ENCODE data around the gene GPX3.
A peak's percentile ranks its signal among the peaks of the same experiment; 100 is the strongest.

The GPX3 gene, protein sequence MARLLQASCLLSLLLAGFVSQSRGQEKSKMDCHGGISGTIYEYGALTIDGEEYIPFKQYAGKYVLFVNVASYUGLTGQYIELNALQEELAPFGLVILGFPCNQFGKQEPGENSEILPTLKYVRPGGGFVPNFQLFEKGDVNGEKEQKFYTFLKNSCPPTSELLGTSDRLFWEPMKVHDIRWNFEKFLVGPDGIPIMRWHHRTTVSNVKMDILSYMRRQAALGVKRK

DNA sequence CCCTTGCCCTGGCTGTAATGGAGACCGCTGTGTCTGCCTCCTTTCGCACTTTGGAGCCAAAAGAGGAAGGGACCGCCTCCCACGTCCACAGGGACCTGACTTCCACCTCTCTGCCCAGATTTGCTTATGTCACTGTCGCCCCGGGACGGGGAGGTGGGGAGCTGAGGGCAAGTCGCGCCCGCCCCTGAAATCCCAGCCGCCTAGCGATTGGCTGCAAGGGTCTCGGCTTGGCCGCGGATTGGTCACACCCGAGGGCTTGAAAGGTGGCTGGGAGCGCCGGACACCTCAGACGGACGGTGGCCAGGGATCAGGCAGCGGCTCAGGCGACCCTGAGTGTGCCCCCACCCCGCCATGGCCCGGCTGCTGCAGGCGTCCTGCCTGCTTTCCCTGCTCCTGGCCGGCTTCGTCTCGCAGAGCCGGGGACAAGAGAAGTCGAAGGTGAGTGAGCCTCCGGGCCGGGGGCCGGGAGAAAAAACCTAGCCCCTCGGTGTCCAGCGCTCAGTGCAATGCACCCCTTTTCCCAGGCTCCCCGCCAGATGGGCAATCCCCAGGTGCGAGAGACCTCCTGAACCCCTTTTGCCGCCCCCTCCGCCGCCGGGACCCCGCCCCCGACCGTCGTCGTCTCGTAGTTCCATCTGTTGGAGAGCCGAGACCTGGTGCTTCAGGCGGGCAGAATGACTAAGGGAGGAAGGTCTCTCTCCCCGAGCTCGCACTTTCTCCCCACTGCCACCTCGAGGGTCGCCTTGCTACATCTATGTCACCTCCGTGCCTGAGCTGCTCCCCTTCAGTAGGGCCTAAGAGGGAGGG, at the start of gene GPX3:
GPX3 (plus strand) TSS at position 288 of the 807 bp plus-strand sequence; CDS start at position 352, 64 bp downstream.
- DNase-seq, result peak; percentile 45

DNA sequence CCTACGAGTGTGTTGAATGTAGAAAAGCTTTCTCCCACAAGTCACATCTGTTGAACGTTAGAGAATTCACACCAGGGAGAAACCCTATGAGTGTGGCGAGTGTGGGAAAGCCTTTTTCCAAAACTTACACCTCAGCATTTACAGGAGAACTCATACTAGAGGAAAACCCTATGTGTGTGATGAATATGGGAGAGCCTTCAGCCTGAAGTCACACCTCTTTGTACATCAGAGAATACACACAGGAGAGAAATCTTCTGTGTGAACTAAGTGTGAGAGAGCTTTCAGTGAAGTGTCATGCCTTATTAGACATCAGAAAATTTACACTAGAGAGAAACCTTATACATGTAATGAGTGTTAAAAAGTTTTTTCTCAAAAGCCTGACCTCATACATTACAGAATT, 41.8 kb upstream of the GPX3 start:
- no peak for DNase-seq

DNA sequence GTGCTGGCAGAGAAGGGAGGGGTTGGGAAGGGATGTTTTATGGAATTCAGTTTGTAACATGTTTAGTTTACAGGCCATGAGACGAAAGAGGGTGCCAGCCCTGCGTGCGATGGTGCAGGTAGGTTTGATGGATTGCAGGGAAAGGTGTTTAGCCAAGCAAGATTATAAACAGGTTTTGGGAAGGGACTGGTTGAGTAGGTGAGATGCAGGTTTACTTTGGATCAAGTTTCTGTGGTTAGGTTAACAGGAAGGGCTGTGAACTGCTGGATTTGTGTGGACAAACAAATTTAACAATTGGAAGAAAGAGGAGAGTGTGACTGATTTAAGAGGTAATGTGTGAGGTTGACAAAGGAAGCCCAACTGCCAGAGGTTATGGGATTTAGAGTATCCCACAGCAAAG, 32.6 kb upstream of the GPX3 start:
- DNase-seq, result no peak

DNA sequence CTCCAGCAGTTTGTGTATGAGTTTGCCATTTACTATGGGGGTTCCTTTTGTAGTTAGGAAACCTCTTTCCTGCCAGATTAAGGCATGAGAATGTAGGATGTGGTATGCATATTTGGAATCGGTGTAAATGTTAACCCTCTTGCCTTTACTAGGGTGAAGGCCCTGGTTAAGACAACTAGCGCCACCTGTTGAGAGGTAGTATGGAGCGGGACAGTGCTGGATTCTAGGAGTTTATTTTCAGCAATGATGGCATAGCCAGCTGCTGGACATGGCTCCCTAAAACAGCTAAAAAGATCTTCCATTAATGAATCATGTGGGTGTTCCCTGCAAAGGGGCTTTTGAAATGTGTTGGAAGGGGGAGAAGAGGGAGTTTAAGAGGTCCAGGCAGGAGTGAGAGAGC, 30.7 kb upstream of the GPX3 start:
- DNase-seq, result no peak

DNA sequence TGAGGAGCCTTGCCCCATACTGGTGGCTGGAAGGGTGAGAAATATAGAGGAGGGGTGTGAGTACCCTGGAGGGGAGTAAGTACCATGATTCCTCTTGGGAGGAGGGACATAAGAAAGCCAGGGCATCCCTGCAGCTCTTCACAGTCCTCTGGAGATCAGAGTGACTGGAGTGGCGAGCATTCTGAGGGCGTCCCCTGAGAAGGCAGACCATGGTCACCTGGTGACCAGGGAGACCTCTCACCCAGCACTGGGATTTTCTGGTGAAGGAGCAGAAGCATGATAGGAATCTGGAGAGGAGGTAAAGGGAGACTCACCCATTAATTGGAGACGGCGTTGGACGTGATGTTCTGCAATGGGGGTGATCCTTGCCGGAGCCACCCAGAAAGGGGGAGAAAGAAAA, 27.7 kb upstream of the GPX3 start:
- no peak for DNase-seq

DNA sequence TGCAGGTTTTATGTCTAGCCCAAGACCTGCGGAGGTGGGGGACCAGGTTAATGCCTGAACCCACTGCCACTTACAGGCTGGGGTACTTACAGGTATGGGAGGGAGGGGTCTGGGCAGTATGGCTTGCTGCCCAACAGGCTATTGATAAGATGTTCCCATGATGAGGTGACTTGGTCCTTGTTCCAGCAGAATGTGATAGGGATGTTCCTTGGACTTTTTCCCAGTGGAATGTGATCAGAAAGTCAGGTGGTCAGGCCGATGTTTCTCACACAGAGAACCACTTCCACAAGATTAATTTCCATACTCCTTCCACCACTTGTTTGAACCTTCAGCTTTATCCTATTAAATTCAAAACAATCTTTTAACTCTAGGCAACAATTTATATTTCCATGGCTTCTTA, 27.0 kb upstream of the GPX3 start:
- DNase-seq, result no peak

DNA sequence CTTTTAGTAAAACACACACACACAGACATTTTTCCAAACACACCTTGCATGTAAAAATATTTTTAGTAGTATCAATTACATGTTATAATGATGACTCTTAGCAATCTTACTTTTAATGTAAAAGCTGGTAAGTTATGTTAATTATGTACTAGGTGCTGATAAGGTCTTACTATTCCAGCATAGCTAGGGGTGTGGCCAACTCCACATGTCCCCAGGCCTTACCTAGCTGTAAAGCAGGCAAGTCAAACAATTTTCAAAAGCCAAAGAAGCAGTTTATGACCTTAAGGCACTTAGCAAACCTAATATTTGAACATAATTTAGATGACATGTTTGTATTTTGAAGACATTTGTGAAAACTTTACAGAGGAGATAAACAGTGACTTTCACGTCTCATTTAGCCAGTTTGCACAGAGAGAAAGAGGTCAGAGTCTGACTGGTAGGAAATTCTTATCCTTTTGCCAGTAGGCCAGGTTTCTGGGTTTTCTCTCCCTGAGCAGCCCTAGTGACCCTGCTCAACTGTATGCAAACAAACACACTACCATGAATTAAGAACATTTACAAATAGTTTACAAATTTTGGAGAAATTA, 26.5 kb upstream of the GPX3 start:
- no peak for DNase-seq

DNA sequence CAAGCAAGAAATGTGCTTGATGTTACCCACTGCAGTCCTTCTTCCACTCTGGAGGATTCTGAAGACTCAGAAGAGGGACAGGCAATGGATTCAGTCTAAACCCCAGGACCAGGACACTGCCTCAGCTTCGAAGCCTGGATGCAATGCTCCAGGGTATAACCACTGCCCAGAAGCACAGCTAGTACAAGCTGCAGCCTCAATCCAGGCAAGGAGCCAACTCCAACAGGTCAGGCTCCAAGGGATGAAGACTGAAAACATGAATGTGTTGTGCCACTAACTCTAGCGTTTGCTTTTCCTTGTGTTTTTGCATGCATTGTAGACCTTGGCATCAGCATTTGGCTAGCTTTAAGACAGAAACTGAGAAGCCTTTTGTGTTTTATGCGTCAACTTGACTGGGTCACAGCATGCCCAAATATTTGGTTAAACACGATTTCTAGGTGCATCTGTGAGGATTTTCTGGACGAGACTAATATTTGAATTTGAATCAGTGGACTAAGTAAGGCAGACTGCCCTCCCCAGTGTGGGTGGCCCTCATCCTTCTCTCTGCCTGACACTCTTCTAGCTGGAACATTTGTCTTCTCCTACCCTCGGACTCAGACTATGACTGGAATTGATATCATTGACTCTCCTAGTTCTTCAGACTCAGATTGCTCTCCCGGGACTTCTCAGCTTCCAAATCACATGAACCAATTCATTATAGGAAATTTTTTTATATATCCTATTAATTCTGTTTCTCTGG, 20.5 kb upstream of the GPX3 start:
- no peak for DNase-seq

DNA sequence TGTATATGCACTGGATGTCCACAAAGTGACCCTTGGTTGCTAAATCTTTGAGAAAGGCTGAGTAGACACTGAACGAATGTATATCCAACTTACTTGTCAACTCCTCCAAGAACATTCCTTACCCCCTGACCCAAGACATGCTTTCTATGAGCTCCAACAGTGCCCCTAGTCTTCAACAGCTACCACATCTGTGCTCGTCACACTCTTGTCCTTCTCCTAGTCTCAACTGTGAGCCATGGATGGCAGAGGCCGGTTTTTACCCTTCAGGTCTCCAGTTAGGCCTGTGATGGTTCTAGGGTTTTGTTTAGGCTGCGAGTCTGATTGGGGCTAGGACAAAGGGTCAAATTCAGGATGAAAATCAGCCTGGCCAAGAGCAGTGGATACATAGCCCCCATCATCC, 19.0 kb upstream of the GPX3 start:
- DNase-seq, result no peak

DNA sequence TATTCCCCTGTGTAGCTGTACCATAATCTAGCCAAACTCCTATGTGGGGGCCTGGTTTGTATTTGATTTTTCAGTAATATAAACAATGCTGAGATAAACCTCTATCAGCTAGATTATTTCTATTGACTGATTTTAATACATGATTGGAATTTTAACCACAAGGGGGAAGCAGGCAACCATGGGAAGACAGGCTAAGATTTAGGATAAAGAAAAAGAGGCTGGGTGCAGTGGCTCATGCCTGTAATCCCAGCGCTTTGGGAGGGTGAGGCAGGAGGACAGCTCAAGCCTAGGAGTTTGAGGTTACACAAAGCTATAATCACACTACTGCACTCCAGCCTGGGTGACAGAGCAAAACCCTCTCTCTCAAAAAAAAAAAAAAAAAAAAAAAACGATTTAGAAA, 18.1 kb upstream of the GPX3 start:
- no peak for DNase-seq

DNA sequence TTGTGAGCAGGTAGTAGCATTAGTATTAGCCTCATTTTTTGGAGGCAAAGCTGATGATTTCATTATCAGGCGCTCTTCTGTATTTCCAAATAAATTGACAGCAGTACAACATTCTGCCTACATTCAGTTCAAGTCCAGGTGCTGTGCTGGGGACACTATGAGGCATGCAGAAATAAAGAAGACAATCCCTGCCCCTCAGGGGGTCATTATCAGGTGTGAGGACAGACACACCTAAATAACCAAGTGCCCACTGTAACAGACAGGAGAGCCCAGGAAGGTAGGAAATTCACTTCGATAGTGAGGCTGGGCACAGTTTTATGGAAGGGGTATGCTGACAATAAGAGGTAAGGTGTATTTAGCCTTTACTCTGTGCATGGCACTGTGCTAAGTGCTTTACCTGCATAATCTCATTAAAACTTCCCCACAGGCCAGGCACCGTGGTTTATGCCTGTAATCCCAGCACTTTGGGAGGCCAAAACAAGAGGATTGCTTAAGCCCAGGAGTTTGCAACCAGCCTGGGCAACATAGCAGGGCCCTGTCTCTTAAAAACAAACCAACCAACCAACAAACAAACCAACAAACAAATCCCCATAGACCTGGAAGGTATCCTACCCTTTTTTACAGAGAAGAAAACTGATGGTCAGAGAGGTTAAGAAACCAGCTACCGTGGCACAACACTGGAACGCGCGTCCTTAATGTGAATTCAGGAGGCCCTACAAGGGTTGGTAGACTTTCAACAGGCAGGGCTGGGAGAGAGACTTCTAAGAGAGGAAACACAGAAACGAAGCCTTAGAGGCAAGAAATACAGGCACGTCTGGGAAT, 17.5 kb upstream of the GPX3 start:
- no peak for DNase-seq

DNA sequence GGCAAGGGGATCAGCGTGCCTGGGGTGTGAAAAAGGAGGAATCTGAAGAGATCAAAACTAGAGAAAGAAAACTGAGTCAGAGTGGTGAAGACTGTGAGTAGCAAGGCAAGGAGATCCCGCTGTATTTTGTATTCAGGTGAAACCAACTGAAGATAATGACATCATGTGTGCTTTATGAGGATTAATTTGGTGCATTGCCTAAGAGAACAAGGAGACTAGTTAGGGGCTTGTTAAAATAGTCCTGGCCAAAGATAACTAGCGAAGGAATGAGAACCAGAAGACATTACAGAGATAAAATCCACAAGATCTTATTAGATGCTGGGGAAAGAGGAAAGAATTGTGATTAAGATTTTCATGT, 16.9 kb upstream of the GPX3 start:
- no peak for DNase-seq

DNA sequence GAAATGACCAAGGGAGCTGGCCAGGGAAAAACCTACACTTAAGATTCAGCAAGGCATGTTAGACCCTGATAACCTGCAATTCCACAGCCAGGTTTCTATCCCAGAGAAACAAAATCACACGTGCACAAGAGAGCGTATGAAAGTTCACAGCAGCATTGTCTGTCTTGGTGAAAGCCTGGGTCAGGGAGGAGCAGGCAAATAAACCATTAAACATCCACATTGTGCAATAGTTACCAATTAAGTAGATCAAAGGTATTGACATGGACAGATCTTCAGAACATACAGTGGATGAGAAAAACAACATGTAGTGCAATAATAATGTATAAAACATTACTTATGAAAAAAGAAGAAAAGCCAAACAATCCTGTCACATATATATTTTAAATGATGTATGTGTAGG, 15.9 kb upstream of the GPX3 start:
- DNase-seq, result no peak

DNA sequence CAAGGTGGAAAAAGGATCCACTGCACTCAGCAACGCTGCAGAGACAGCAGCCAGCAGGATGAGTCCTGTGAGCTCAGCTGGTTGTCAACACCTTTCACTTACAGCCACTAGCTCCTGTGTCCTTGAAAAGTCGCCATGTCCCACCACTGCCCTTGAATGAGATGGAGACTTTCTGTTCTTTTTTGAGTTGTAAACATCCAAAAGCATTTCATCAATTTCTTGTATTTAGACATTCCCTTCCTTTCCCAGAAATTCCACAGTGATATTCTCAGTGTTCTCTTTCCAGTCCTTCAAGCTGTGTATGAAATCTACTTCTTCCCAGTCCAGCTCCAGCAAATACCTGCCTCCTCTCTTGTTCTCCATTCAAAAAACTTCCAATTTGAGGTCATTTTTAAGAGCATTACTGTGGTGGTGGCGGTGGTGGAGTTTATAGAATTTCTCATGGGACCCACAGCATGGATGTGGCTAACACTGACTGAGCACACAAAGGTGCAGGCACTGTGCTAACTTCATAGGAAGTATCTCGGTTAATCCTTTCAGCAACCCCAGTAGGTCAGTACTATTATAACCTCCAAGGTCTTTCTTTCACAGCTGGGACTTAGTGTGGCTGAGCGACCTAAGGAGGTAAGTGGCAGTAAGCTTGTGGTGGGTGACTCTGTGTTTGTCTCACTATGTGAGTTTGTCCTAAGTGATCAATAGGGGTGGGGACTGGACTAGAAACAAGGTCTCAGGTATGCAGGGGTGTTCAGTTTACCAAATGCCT, 15.0 kb upstream of the GPX3 start:
- DNase-seq, result no peak

DNA sequence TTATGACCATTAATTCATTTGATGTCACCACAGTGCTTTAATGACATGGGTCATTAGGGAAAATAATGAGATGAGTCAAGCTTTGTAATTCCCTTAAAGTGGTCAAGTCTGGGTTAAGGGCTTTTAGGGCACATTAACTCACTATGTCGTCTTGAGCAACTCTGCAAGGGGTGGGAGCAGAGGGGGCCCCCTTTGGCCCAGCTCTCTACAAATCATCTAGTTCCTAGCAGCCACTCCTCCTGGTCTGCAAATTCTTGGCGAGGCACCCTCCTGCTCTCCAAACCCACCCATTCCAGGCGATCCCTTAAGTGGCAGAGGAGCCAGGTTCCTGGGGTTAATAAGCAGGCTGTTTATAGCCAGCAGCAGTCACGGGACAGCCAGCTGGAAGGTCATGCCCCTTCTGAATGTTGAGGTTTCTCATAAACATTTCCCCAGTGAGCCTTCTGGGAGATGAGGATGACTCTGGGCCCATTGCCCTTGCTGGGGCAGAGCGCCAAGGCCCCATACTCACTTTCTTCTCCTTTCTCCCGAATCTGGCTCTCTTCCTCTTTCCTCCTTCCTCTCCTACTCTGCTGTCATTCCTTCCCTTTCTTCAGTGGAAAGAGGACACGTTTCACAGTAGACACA, 14.3 kb upstream of the GPX3 start:
- DNase-seq, result no peak

DNA sequence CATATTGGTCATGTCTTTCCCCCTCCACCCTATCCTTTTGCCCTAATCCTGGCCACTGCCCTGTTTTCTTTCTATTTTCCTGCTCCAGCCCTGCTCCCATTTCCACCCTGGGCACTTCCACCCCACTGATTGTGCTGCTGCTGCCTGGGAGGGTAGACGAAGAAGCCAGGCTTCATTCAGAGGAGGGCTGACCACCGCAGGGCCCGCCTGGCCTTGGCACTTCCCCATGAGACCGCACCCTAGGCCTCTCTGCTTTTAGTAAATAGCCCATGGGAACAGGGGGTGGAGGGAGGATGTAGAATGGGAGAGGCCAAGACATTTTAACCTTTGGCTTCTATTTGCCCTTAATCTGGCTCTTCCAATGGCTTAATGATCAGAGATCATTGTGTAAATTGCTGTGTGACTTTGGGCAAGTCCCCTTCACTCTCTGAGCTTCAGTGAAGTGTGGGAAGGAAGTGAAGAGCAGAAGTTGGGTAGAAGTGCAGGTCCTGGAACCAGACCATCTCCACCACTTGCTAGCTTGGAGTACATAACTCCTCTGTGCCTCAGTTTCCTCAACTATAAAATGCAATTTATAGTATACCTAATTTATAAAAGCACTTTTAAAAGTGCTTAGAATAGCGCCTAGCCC, 13.6 kb upstream of the GPX3 start:
- DNase-seq, result no peak

DNA sequence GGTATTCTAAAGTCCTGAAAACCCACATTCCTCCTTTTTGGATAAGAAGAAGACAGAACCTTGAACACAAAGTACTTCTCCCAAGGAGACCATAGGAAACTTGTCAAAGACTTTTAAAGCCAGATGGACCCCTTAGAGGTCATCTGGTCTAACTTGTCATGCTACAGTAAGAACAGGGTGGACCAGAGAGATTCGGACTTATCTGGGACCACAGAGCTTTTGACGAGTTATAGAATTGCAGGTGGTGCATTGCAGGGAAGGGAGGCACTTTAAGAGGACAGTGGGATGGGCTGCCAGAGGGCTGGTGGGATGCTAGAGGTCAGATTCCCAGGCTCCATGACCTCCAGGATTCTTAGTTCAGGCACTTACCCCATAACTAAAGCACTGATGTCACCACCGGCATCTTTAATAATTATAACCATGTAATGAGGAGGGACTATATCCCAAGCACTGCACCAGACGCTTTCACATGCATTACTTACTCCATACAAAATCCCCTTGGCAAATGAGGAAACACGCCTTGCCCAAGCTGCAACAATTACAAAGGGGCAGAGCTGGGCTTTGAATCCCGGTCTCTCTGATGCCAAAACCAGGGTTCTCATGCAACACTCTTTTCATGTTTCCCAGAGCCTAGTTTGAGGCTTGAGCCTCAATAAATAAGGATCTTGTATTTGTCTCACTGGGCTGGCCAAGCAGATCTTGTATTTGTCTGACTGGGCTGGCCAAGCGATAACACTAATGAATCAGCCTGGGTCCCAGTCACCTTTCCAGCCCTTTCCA, 12.8 kb upstream of the GPX3 start:
- no peak for DNase-seq

DNA sequence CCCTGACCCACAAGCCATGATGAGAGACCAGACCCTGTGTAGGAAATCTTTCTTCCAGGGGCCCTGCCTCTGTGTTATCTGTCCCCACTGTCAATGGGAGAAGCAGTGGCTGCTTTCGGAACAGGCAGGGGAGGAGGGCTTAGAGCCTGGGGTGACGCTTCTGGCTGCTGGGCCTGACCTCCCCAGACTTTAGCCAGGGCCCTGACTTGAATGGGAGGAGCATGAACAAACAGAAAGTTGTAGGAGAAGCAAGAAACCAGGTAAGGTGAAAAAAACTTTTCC, 12.2 kb upstream of the GPX3 start:
- no peak for DNase-seq

DNA sequence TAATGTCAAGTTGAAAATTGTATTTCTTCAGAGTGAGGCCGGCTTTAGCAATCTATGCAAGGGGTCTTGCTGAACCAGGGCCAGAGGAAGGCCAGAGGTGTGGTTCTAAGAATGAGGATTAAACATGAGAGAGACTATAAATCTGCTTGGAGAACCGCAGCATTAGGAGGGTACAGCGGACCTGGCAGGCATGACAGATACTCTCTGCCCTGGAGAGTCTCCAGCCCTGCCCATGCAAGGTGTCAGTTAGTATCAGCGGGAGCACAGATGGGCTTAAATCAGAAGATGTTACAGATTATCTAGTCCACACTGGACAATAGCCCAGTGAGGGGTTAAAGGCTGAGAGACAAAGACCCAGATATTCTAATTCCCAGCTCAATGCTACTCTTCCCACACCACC, 11.5 kb upstream of the GPX3 start:
- DNase-seq, result no peak

DNA sequence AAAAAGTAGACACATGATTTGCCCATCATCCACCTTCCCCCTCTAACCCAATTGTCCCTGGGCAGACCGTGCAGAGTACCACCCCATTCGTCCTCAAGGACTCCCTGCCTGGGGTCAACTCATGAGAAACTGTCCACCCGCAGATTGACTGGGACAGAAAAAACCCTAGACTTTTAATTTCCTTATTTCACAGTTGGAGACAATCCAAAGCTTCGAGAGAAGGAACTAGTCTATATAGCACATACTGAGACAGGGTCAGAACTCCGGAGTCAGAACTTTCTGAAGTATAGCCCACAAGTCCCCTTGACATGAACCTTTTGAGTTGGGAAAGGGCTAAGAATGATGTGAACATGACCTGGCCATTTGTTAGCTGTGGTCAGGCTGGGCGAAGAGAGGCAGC, 7.5 kb upstream of the GPX3 start:
- no peak for DNase-seq
